Measurements from ENCODE around the gene MAP3K21. TPM values are rescaled to one million over a fixed set of nuclear protein-coding genes. Genes with fewer than 3 reads are reported as not detected.
A peak's percentile ranks its signal among the peaks of the same experiment; 100 is the strongest.

Gene MAP3K21
- total RNA-seq, 1 donor from 2014 or later = 0.79 TPM

DNA sequence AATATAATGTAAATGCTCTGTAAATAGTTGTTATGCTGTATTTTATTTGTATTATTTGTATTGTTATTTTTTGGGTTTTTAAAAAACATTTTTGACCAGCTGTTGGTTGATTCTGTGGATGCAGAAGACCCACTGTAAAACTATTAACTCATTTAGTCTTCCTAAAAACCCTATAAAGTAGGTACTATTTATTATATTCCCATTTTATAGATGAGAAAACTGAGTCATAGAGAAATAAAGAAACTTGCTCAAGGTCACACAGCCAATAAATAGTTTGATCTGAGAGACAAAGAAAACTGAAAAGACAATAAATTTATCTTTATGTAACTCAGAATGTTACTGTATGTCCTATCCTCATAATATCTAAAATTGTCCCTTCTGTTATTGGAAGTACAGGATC, 1.2 kb upstream of the MAP3K21 start:
- DNase-seq (ENCODE audit: low read depth in 2 of 2) = no peak

DNA sequence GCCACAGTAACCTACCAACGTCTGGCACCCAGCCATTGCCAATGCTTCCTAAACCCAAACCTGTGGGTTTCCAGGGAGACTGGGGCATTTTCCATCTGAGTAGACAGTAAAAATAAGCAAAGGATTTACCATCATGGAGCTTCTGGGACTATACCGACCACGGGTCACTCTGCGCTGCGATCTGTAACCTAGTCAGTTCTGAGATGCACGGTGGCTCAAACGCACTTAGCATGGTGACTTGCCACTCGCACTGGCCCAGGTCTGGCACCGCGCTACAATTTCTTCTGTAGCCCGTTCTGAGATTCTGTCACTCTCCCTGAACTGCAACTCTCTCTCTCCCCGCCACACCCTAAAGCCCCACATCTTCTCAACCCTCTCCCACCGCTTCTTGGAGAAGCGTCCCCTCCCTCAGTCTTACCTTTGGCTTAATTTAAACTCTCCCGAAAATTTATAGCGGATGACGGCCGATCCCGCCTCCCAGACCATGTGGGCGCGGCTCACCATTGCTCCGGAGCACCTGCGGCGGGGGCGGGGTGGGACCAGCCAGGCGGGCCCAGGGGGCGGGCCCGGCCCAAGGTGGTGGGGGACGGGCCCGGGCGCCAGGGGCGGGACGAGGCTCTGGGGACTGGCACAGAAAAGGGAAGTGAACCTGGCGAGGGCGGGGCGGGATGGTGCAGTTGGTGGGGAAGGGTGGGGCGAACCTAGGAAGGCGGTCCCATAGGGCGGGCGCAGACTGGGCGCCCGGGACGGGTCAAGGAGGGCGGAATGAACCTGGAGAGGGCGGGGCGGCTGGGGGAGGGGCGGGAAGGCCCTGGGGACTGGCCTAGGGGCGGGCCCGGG, 493 bp upstream of the MAP3K21 start:
- DNase-seq (ENCODE audit: low read depth in 2 of 2) = peak; percentile 2 to 15

GRCh38 chr1:233328142-233328921, 808 bp downstream of the MAP3K21 start:
- DNase-seq (ENCODE audit: low read depth in 2 of 2) = peak; percentile 3 to 20

GRCh38 chr1:233331676-233332519, 4.4 kb downstream of the MAP3K21 start:
- no peak for DNase-seq (ENCODE audit: low read depth in 2 of 2)

GRCh38 chr1:233333086-233333485, 5.6 kb downstream of the MAP3K21 start:
- no peak for DNase-seq (ENCODE audit: low read depth in 2 of 2)

- DNase-seq (ENCODE audit: low read depth in 2 of 2) = no peak
Measured at GRCh38 chr1:233334092-233334491, 6.6 kb downstream of the MAP3K21 start.

DNA sequence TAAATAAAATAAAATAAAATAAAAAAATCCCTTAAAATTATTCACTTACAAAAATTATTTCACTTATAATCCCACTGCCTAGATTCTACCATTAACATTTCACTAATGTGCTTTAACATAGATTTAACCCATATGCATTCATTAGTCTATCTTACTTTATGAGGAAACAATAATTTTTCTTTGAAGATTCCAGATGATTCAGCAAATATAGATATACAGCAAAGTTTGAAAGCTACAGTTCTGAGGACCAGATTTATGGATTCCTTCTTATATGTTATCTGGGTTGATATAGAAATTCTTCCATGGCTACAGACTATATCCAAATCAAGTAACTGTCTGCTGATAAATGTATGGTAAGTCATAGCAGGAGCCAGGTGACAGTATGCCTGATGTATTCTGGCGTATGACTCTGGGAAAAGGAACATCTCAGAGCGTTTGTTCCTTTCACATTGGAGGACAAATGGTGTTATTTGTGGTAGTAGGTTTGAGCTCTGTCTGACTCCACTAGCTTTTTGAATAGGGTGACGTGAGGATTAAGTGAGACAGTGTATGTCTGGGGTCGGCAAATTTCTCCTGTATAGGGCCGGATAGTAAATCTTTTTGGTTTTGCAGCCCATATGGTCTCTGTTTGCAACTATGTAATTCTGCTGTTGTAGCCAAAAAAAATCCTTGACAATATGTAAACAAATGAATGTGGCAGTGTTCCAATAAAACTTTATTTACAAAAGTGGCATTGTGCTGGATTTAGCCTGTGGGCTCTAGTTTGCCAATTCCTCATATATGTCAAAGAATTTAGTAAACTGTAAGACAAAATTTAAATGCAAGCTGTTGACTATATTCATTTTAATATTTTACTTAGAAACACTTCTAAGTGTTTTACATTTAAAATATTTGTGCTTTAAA, 9.3 kb downstream of the MAP3K21 start:
- no peak for DNase-seq (ENCODE audit: low read depth in 2 of 2)

GRCh38 chr1:233337505-233337904, 10.0 kb downstream of the MAP3K21 start:
- DNase-seq (ENCODE audit: low read depth in 2 of 2) = no peak

GRCh38 chr1:233338102-233338501, 10.6 kb downstream of the MAP3K21 start:
- DNase-seq (ENCODE audit: low read depth in 2 of 2) = no peak

- no peak for DNase-seq (ENCODE audit: low read depth in 2 of 2)
Measured at GRCh38 chr1:233340031-233340555, 12.6 kb downstream of the MAP3K21 start.

DNA sequence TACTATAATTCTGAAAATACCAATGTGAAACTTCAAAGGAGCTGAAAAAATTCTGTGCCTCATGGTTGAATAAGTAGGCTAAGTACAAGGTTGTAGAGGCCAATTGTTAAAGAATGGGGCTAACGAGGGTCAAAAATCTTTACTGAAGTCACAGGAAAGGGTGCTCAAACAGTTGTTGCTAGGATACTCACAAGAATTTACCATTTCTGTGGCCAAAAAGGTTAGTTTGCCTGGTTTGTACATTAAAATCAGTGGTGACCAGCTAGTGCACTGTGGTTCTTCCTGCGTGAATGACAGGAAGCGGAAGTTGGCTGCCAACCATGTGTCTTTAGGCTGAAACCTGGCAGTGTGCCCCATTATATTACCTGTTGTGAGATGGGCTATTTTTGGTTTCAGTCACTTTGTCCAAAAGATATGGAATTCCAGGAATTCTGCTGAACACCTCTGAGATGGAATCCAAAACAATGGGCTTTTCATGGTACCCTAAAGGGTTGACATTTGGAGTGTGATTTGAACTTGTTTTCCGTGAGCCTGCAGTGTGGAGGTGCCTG, 13.5 kb downstream of the MAP3K21 start:
- DNase-seq (ENCODE audit: low read depth in 2 of 2) = peak in 1 of 2 donors; percentile 38

GRCh38 chr1:233342086-233342485, 14.6 kb downstream of the MAP3K21 start:
- DNase-seq (ENCODE audit: low read depth in 2 of 2) = no peak

DNA sequence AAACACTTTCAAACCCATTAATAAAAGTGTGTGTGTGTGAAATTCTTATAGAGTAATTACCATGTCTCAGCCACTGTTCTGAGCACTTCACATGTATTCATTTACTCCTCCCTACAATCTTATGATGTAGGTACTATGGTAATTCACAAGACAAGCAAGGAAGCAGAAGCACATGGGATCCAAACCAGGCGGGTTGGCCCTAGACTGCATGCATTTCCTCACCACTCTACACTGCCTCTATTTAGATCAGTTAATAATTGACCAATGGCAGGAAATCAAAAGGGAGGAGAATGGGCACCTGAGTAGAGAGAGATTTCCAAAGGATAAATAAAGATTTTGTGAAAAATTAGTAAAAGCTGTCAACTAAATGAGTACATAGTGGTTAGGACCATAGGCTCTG, 15.7 kb downstream of the MAP3K21 start:
- DNase-seq (ENCODE audit: low read depth in 2 of 2) = no peak

DNA sequence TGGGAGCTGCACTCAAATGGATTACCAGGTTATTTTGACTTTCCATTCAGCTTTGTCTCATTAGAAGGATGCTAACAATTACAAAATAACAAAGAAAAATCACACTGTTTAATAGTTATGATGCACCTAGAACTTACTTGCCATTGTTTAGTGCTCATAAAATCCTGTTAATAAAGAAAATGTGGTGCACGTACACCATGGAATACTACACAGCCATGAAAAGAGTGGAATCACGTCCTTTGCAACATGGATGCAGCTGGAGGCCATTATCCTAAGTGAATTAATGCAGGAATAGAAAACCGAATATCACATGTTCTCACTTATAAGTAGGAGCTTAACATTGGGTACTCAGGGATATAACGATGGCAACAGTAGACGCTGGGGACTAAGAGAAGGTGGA, 19.8 kb downstream of the MAP3K21 start:
- no peak for DNase-seq (ENCODE audit: low read depth in 2 of 2)

- no peak for DNase-seq (ENCODE audit: low read depth in 2 of 2)
Measured at GRCh38 chr1:233349137-233349536, 21.6 kb downstream of the MAP3K21 start.

GRCh38 chr1:233354983-233355382, 27.5 kb downstream of the MAP3K21 start:
- DNase-seq (ENCODE audit: low read depth in 2 of 2) = no peak

GRCh38 chr1:233355841-233356704, 28.5 kb downstream of the MAP3K21 start:
- DNase-seq (ENCODE audit: low read depth in 2 of 2) = peak; percentile 6 to 49

DNA sequence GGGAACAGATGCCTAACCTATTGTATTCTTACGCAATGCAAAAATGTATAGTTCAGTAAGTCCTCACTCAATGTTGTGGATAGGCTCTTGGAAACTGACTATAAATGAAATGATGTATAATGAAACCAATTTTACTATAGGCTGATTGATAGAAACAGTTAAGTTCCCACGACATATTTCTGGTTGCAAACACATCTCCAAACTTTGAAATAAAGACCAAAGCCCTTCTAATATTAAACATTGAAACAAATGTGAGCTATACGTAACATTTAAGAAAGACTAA, 29.1 kb downstream of the MAP3K21 start:
- no peak for DNase-seq (ENCODE audit: low read depth in 2 of 2)

GRCh38 chr1:233357595-233358397, 30.3 kb downstream of the MAP3K21 start:
- peak in 1 of 2 donors; percentile 3 for DNase-seq (ENCODE audit: low read depth in 2 of 2)
